ENCODE measurements around the gene CLDN25.

Gene CLDN25

DNA sequence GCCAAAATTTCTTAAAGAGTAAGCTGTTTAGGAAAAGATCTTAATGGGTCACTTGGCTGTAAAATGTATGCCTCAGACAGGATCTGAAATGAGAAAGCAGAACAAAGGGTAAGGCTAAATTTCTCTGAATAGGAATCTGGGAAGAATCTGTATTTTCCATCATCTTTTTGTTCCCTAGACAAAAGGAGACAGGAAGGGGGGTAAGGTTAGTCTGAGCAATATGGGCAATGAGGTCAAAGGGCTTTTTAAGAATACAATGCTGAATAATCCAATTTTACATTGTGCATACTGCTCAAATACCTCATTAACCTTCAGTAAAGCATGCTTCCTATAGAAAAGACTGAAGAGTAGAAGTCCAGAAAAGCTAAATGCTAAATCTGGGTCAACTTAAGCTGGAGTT is 34.6 kb downstream of the CLDN25 start:
- DNase-seq, result no peak

- no peak for DNase-seq
Observed at GRCh38 chr11:113817162-113817561, 37.6 kb downstream of the CLDN25 start.

DNA sequence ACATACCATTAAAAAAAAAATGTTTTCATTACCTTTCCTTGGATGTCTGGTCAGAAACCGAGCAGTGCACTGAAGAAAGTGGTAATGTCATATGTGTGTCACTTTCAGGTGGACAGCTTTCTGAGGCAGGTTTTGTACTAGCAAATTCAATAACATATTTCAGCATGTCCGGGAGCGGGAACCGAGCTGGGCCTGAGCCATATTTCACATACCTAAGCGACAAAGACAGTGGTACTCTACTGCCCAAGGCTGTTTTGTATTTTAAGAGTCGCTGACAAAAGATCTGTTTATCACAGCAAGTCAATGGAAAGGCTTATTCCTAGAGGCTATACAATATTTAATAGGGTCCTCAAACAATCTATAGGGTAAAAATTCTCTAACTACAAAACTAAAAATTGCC is 38.0 kb downstream of the CLDN25 start:
- DNase-seq, result no peak

DNA sequence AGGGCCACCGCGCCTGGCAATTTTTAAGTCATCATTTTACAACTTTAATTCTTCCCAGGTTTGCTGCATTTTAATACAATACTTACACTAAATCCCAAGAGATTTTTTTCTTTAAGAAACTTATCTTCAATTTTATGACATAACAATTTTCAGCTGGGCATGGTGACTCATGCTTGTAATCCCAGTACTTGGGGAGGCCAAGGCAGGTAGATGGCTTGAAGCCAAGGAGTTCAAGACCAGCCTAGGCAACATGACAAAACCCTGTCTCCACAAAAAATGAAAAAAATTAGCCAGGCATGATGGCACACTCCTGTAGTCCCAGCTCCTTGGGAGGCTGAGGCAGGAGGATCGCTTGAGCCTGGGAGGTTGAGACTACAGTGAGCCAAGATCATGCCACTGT is 38.8 kb downstream of the CLDN25 start:
- DNase-seq, result no peak

DNA sequence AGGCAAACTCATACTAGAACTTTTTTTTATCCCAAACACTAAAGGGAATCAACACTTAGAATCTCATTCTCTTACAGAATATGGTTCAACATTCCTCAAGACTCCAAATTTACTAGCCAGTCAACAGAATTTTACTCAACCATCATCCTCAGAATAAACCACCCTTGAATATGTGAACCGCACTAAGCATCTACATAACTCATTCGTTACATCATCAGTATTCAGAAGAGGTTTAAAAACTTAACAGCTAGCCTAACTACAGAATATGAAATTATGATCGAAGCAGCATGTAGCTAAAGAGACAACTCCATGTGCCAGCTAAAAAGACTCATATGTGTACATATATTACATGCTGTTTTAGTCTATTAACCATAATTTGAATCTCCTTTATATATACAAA is 47.9 kb downstream of the CLDN25 start:
- DNase-seq, result no peak

DNA sequence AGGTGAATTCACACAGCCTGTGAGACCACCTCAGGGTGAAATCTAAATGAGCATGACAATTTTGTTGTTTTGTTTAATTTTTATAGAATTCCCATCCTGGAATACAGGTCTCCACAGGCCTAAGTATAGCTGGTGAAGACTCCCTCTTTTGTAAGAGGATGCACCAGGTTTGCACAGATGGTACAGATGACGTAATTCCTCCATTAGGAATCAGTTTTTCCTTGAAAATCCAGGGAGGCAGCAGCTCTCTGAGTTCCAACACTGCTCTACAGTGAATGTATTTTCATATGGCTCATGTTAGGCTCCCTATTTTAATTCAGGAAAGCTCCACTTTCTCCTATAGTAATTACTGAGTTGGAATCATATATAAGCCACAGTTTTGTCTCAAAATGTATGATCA is 48.6 kb downstream of the CLDN25 start:
- no peak for DNase-seq

- no peak for DNase-seq
Observed at GRCh38 chr11:113829751-113830150, 50.2 kb downstream of the CLDN25 start.
